ENCODE results near the gene ANKRD11. TPM values are rescaled to one million over a fixed set of nuclear protein-coding genes. Genes with fewer than 3 reads are reported as not detected.

Gene ANKRD11
- total RNA-seq, 1 experiment from 2014 or later = 242 TPM

DNA sequence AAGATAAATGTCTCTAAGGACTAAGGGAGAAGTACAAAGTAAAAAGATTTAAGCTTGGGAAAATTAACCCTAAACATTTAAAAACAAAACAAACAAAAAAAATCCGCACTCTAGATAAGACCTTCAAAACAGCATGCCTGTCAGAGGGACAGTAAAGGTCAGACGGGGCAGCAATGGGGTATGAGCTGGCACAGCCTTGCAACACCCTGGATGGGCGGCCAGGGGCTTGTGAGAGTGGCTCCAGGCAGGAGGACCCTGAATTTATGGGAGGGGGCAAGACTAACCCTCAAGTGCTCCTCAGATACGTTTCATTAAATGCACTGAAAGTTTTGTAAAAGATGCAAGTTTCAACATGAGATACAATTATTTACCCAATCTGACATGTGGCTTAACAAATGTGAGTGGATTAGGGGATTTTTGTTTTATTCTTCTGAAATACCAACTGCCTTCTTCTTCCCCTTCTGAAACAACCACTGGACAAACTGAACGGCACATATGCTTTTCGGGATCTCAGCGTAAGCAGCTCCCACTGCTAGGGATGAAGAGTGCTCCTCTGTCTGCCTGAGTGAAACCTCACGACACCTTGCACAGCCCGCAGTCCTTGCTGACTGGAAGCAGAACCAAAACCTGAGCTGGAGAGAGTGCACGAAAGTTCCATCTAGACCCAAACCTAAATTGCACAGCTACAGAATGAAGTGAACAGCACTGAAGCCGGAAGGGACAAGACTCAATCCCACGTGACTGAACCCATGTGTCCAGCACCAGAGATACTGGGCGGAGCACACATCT lies 128.4 kb downstream of the ANKRD11 start:
- no peak for TF ChIP-seq CTCF (IDR thresholded peaks at IDR 0.05; ENCODE audit: unreplicated experiment)
- H3K27ac Mint-ChIP-seq (ENCODE audit: unreplicated experiment) = peak overlapping the region; percentile 33
- H3K27me3 Mint-ChIP-seq (ENCODE audit: unreplicated experiment) = no peaks in the 10 kb centered on the region
- no peak for DNase-seq
- H3K4me1 Mint-ChIP-seq (ENCODE audit: low read depth, unreplicated experiment) = peaks cover 68% of the 10 kb centered on the region
- H3K9me3 Mint-ChIP-seq (ENCODE audit: low read depth, unreplicated experiment) = no peaks in the 10 kb centered on the region
- peaks cover 71% of the 10 kb centered on the region for H3K36me3 Mint-ChIP-seq (ENCODE audit: insufficient read depth, unreplicated experiment)
- CTCF ChIA-PET = interaction anchor here (1.0 kb wide), 1 partner anchor 8 kb away, joined by 5 read pairs; no protein-coding TSS in a partner anchor
- intact Hi-C loops (cut with micrococcal nuclease; ENCODE audit: unreplicated experiment) = no loop called here
- no TSS peak for BruUV-seq (replicated peaks)
- peak overlapping the region; percentile 3 for H3K4me3 Mint-ChIP-seq (ENCODE audit: low read depth, unreplicated experiment)

- BruUV-seq (replicated peaks) = no TSS peak
- CTCF ChIA-PET = no interaction called here
- peak overlapping the region; percentile 3 for H3K4me3 Mint-ChIP-seq (ENCODE audit: low read depth, unreplicated experiment)
- intact Hi-C loops (cut with micrococcal nuclease; ENCODE audit: unreplicated experiment) = no loop called here
- no peaks in the 10 kb centered on the region for H3K27me3 Mint-ChIP-seq (ENCODE audit: unreplicated experiment)
- peaks cover 71% of the 10 kb centered on the region for H3K36me3 Mint-ChIP-seq (ENCODE audit: insufficient read depth, unreplicated experiment)
- H3K4me1 Mint-ChIP-seq (ENCODE audit: low read depth, unreplicated experiment) = peaks cover 66% of the 10 kb centered on the region
- no peaks in the 10 kb centered on the region for H3K9me3 Mint-ChIP-seq (ENCODE audit: low read depth, unreplicated experiment)
- TF ChIP-seq CTCF (IDR thresholded peaks at IDR 0.05; ENCODE audit: unreplicated experiment) = no peak
- DNase-seq = no peak
- peak overlapping the region; percentile 33 for H3K27ac Mint-ChIP-seq (ENCODE audit: unreplicated experiment)
Observed at GRCh38 chr16:89360760-89361435, 129.5 kb downstream of the ANKRD11 start.

- no peak for TF ChIP-seq CTCF (IDR thresholded peaks at IDR 0.05; ENCODE audit: unreplicated experiment)
- Mint-ChIP-seq H3K4me3 (ENCODE audit: low read depth, unreplicated experiment) (no peak overlapping the region), H3K36me3 (ENCODE audit: insufficient read depth, unreplicated experiment) (peaks cover 85% of the 10 kb centered on the region), H3K27me3 (ENCODE audit: unreplicated experiment) (no peaks in the 10 kb centered on the region), H3K4me1 (ENCODE audit: low read depth, unreplicated experiment) (peaks cover 70% of the 10 kb centered on the region), H3K9me3 (ENCODE audit: low read depth, unreplicated experiment) (no peaks in the 10 kb centered on the region), H3K27ac (ENCODE audit: unreplicated experiment) (no peak overlapping the region)
- CTCF ChIA-PET = no interaction called here
- DNase-seq = no peak
- intact Hi-C loops (cut with micrococcal nuclease; ENCODE audit: unreplicated experiment) = no loop called here
- BruUV-seq (replicated peaks) = no TSS peak
Observed at GRCh38 chr16:89359264-89360147, 130.9 kb downstream of the ANKRD11 start.

Measured in Calu3 (cell line).